Frontal cortex (tissue), 4 donors: ENCODE measurements around the gene REV3L. TPM values are rescaled to one million over a fixed set of nuclear protein-coding genes. Genes with fewer than 3 reads are reported as not detected.
"Not testable (repeated sequence)": the region's sequence is repeated elsewhere in the genome, so short reads cannot be mapped to it uniquely, and the experiment has no call there.

Source experiments
- DNase-seq, 2 donors: peaks; one replicate each; pipeline ENCODE4 v3.0.0; 2012; ENCODE audit warnings: low spot score in 2 of 2
- FAIRE-seq: peaks from 2 replicates; lab custom pipeline; 2012; peaks lifted over from hg19 to GRCh38; lab: Jason Lieb, UNC
- total RNA-seq: library from RNA; depleted of rRNA; stranded (reverse); fragments of >200 nt; gene quantifications from one replicate; pipeline ENCODE4 v1.2.3, GENCODE V29; 2014
- donor health status: control.
- donor health status: control.
- donor health status: control.

Gene REV3L
- total RNA-seq, 1 donor from 2014 or later: 95.0 TPM

DNA sequence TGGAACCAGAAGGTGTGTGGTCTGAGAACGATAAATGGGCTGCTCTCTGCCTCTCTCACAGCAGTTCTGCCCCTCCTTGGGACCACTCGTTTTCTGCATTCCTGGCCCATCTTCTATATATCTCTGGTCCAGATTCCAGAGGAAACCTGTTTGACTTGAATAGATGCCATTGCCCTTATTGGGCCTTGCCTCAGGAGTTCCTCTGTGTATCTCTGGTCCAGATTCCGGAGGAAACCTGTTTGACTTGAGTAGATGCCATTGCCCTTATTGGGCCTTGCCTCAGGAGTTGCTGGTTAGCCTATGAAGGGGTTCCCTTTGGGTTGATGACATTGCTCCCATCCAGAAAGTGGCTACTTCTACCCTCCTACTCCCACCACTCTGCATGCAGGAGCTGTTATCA lies 206.3 kb downstream of the REV3L start:
- no peak for FAIRE-seq
- no peak for DNase-seq

DNA sequence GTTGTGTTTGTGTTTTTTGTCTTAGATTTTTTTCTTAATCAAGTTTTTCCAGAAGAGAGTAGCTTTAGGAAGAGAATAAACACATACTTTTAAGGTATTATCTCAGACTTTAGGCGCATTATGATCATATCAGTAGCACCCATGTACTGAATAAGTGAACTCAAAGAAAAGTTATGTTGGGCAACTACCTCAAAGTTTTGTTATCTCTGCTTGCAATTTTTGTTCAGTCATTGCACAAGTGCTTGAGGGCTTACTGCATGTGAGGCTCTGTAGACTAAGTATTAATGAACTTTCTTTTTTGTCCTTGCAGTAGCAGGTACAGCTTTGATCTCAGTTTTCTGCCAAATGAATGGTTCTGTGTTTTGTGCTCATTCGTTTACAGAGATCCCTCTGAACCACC lies 206.7 kb downstream of the REV3L start:
- FAIRE-seq: no peak
- DNase-seq: no peak

DNA sequence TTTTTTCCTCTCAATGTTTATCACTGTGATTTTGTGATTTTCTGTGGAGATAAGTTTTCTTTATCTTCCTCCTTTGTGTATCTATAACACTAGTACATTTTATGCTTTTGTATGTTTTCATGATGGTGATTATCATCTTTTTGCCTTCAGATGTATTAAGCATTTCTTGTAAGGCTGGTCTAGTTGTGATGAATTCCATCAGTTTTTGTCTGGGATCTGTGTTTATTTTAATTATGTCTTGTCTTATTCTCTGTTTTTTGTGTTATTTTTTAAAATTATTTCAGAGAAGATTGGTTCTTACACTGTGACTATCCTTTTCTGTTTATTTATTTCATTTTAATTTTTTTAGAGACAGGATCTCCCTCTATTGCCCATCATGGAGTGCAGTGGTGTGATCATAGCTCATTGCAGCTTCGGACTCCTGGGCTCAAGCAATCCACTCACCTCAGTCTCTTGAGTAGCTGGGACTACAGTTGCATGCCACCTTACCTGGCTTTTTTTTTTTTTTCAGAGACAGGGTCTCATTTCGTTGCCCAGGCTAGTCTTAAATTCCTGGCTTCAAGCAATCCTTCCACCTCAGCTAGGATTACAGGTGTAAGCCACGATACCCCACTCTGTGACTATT lies 208.3 kb downstream of the REV3L start:
- FAIRE-seq (no peak), DNase-seq (no peak)

DNA sequence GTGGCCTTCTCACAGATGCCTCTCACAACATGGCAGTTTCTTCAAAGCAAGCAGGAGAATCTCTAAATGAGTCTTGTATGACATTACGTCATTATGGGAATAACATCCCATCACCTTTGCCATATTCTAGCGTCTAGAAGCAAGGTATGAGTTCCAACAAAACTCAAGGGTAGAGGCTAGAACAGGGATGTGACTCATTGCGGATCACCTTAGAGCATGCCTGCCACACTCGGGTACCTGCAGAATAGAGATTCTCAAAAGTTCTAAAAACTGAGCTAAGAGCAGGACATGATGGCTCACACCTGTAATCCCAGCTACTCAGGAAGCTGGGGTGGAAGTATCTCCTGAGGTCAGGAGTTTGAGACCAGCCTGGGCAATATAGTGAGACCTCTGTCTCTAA lies 212.9 kb downstream of the REV3L start:
- no peak for FAIRE-seq
- DNase-seq: no peak

DNA sequence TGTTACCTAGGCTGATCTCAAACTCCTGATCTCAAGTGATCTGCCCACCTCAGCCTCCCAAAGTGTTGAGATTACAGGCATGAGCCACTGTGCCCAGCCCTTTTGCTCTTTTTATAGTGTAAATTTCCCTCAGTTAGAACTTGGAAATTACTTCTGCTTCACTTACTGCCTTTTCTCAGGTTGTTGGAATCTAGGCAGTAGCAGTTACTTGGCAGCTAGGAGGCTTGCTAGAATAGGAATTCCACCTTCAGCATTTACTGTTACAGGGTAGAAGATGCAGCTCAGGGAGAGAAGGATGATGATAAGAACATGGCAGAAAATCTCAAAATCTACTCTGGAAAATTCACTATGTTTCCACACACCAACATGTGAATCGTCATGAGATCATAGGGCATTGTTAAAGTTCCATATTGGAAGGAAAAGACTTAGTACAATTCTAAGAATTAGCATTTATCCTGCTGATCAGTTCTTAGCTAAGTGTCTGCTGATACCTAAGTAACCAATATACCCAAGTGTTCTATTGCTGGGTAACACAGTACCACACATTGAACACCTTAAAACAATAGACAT lies 213.5 kb downstream of the REV3L start:
- FAIRE-seq (no peak), DNase-seq (no peak)

DNA sequence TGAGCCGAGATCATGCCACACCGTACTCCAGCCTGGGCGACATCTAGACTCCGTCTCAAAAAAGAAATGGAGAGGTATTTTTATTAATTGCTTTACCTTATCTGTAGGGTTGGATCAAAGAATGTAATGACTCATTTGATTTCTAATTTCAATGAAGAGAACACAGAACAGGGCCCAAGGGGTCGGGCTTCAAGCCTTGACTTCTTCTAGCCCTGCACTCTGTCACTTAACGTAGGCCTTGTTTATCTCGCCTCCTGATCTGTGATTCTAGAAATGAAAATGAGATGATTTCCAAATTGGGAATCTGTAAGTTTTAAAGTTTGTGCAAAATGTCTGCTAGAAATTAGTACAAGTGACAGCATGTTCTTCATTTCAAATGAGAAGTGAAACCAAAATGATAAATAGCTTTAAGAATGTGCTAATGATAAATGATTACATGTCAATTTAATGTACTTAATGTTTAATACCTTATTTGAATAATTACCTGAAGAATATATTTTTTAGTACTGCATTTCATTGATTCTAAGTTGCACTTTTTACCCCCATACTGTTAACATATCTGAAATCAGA lies 215.2 kb downstream of the REV3L start:
- FAIRE-seq: no peak

DNA sequence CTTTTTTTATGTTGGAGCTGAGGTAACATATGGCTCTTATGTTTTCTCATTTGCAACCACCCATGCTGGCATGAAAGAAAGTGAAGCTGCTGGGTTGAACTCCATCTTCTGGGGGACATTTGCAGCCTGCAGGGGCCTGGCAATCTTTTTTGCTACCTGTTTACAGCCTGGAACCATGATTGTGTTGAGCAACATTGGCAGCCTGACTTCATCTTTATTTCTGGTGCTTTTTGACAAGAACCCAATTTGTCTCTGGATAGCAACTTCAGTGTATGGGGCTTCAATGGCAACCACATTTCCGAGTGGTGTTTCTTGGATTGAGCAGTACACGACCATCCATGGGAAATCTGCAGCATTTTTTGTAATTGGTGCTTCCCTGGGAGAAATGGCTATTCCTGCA lies 216.7 kb downstream of the REV3L start:
- FAIRE-seq: no peak
- no peak for DNase-seq

More for the DNA sequence above, 215.2 kb downstream of the REV3L start:
- DNase-seq: no peak

DNA sequence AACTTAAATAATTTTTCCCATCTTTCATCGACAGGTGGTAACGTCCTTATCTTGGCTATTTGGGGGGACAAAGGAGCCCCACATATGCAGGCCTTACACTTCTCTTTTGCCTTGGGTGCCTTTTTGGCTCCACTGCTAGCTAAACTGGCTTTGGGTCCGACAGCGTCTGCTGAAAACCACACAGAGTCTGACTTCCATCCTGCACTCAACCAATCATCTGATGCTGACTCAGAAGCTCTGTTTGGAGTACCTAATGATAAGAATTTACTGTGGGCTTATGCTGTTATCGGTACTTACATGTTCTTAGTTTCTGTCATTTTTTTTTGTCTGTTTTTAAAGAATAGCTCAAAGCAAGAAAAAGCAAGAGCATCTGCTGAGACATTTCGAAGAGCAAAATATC lies 217.2 kb downstream of the REV3L start:
- DNase-seq (no peak), FAIRE-seq (no peak)

DNA sequence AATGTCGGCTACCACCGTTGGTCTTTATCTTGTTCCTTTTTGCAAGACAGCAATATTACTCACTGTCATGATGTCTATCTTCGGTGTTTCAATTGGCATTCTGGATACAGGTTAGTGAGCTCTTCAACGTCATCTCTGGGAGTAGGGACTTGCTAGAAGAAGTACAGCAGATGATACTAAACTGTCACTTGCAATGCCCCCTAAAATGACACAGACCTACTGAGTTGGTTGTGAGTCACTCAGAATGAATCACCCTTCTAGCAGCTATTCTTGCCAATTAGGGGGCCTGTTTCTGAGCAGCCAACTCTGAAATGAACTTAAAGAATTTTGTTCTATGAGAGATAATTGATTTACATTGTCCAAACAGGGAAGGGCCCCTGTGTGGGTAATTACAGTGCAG lies 219.2 kb downstream of the REV3L start:
- DNase-seq (peak in 1 of 2 donors; percentile 25), FAIRE-seq (no peak)

DNA sequence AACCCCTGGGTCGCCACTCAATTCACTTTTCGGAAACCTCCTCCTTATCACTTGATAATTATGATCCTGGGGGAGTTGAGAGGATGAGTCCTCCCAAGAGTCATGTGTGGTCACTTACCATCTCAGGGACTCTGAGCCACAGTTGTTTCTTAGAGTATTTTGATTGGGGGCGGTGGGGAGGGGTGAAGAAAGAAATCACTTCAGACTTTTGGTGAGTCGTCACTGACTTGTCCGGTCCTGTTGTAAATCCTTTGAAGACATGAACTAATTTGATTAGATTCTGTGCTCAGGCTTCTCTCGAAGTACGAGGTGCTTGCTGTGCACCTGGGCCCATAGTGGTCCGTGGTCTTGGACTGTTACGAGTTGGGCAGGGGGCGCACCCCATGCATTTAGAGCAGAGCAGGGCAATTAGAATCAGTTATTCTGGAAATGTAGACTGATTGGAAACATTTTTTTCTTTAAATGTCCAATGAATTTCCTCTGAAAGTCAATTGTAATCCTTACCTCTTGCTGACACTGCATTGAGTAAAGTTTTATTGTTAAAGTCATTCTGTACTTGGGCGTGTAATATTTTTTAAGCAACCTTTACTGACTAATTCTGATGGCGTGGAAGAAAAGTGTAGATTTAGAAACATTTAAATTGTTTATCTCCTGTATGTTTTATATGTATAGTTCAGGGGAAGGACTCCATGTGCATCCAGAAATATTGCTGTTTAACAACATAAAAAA lies 222.3 kb downstream of the REV3L start:
- DNase-seq (no peak), FAIRE-seq (no peak)

DNA sequence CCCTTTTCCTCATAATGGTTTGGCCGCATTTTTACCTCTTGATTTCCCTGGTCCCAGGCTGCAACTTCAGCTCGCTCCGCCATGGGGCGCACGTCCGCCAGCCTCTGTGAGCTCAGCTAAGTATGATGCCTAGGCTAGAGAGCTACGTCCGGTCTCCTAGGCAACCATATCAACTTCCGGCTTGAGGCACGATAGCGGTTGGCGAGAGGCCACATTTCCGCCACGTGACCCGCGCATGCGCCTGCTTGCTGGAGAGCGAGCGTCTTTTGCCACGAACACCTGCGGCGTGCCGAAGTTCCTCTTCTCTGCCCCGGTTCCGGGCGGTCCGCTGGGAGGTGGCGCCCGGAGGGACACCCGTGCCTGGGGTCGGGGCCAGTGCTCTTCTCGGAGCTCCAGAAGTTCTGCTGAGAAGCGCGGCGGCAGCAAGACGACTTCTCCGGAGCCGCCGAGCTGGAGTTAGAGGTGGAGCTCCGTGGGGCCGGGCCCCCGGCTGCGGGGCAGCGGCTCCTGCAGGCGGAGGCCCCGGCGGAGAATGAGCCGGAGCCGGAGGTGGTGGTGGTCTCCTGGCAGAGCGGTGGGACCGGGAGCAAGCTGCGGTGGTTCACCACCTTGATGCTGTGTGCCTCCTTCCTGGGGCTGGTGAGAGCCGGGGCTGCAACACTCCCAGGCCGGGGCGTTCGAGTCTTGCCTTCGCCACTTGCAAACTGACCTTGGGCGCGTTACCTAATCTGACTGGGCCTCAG lies 223.8 kb downstream of the REV3L start:
- DNase-seq: peak; percentile 95 to 97
- FAIRE-seq: peak; percentile 52

DNA sequence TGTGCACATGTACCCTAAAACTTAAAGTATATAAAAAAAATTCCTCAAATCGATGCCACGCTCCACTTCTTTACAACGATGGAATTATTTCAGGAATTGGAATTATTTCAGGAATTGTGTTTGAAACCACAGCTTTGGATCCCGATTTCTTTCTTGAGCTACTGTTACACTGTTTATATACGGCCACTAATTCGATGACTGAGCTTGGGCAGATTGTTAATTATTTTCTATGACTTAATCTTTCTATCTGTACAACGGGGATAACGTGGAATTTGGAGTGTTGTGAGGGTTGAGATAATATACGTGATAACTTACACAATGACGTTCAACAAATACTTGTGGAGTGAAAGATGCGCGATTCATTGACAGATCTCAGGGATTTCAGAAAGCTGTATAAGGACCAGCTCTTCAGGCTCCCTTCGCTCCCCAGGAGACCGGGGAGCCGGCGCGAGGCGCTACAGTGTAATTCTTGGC lies 224.4 kb downstream of the REV3L start:
- DNase-seq (no peak), FAIRE-seq (no peak)

DNA sequence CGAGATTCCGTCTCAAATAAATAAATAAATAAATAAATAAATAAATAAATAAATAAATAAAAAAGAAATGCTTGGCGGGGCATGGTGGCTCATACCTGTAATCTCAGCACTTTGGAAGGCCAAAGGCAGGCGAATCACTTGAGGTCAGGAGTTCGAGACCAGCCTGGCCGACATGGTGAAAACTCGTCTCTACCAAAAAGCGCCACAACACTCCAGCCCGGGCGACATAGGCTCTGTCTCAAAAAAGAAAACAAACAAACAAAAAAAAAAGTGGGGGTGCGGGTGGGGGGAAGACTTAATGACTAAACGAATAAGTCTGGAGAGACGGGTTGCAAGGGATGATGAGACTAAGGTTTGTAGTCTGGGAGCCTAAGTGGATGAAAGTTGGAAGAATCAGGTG lies 225.0 kb downstream of the REV3L start:
- DNase-seq (no peak), FAIRE-seq (no peak)

DNA sequence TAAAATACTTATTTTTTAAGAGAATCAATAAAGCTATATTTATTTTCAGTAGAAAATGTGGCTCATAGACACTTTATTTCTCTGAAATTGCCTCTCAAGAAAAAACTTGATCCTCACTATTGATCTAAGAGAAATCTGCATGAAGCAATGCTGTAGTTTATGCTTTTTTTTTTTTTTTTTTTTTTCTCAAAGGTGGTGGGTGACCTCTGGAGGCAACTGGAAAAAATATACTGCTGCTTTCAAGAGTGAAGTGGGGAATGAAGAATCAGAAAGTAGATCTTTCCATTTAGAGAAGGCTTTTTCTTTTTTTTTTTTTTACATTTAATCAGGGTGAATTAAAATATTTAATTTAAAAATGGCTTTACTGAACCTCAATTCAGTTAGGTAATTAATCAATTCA lies 226.4 kb downstream of the REV3L start:
- DNase-seq: no peak
- FAIRE-seq: no peak

DNA sequence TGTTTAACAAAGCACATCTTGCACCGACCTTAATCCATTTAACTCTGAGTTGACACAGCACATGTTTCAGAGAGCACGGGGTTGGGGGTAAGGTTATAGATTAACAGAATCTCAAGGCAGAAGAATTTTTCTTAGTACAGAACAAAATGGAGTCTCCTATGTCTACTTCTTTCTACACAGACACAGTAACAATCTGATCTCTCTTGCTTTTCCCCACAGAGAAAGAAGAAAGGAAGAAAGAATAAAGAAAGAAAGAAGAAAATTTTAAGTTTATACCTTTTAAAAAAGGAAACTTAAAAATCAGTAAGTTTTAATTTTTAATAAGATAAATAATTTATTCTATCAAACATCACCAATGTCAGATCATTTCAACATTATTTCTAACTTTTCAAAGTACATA lies 227.2 kb downstream of the REV3L start:
- DNase-seq, FAIRE-seq: not testable (repeated sequence)

DNA sequence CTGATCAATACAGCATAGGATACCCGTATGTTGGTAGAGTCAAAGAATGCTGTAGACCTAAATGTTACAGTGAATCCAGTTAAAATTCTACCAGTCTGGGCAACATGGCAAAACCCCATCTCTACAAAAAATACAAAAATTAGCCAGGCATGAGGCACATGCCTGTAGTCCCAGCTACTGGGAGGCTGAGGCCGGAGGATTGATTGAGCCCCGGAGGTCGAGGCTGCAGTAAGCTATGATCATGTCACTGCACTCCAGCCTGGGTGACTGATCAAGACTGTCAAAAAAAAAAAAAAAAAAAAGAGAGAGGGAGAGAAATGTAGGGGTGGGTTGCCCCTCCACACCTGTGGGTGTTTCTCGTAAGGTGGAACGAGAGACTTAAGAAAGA lies 228.2 kb downstream of the REV3L start:
- FAIRE-seq: no peak
- DNase-seq: no peak

DNA sequence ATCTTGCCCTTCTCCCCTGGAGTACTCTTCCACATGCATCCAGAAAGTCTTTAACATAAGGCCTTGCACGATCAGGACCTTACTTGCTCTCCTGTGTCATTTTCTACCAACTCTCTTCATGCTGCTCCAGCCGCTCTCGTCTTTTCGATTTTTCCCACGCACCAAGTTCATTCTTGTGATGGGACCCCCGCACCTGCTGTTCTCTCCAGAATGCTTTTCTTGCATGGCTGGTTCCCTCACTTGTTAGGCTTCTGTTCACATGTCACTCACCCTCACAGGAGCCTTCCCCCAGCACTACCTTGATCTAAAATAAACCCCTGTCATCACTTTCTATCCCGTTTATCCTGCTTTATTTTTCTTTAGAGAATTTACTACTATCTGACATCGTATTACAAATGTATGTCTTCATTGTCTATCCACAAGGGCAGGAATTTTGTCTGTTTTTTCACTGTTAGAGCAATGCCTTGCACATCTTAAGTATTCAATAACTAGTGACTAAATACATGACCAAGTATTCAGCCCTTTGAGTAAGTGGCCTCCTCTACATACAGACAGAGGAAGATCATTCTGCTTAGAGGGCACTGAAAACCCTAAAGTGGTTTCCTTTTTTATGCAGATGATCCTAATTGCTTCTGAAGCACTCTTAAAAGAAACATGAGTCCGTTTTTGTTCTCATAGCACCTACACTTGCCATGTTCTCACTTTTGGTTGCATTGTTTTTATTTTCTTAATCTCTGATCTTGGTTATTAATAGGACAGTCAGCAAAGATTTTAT lies 228.8 kb downstream of the REV3L start:
- DNase-seq (no peak), FAIRE-seq (no peak)

DNA sequence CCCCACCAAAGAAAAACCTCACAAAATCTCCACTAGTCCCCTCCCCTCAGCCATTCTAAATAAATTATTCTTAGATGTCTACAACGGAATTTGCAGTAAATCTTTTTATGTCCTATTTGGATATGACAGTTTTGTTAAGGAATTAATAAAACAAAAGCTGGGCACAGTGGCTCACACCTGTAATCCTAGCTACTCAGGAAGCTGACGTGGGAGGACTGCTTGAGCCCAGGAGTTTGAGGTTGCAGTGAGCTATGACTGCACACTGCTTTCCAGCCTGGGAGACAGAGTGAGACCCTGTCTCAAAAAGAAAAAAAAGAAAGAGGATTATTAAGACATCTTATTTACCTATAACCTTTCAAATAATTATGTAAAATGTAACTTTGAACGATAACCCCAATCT lies 230.3 kb downstream of the REV3L start:
- no peak for FAIRE-seq
- no peak for DNase-seq

DNA sequence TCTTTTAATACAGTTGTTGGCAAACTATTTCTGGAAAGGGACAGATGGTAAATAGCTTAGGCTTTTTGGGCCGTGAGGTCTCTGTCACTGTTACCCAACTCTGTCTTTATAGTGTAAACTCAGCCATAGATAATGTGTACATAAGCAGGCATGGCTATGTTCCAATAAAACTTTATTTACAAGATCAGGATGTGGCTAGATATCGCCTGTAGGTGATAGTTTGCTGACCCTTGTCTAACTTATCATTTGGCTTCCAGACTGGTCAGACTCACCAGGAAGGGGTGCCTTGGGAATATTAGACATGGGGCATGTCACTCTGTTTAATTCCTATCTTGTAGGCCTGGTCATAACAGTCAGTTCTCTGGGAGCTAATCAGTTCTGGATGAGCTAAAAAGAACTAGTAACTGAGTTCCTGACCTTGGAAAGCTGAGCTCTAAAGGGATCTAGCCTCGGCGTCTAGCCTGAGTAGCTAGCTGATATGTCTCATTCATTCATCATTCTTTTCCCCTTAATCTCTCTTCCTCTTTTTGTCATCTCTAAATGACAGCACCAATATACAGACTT lies 232.1 kb downstream of the REV3L start:
- FAIRE-seq (no peak), DNase-seq (no peak)
